Measurements from ENCODE around the gene TMEM45A.

DNA sequence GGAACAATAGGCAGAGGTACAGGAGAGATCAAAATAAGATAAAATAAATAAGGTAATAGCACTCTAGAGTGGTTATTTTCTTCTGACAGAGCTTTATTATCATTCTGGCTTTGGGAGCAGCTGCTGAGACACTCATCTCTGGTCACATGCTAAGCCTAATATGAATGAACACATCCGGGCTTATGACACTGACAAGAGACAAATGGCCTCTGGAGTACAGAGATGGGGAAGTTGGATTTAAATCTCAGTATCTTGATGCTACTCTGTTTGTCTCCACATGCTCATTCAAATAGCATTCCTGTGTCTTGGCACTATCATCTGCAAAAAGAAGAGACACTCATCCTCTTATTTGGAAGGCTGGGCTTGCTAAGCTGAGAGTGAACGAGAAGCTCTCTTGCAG is 55.6 kb downstream of the TMEM45A start:
- TF ChIP-seq POLR2AphosphoS5 (IDR thresholded peaks at IDR 0.05; ENCODE audit: insufficient read depth, low read depth, low read length): no peak
- TF ChIP-seq, protein P1, sequence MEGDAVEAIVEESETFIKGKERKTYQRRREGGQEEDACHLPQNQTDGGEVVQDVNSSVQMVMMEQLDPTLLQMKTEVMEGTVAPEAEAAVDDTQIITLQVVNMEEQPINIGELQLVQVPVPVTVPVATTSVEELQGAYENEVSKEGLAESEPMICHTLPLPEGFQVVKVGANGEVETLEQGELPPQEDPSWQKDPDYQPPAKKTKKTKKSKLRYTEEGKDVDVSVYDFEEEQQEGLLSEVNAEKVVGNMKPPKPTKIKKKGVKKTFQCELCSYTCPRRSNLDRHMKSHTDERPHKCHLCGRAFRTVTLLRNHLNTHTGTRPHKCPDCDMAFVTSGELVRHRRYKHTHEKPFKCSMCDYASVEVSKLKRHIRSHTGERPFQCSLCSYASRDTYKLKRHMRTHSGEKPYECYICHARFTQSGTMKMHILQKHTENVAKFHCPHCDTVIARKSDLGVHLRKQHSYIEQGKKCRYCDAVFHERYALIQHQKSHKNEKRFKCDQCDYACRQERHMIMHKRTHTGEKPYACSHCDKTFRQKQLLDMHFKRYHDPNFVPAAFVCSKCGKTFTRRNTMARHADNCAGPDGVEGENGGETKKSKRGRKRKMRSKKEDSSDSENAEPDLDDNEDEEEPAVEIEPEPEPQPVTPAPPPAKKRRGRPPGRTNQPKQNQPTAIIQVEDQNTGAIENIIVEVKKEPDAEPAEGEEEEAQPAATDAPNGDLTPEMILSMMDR (IDR thresholded peaks at IDR 0.05; ENCODE audit: extremely low read depth in 1 of 2, insufficient read depth in 1 of 2, low read depth in 1 of 2, low read length in 2 of 2): no peak
- no peak for TF ChIP-seq POLR2A (IDR thresholded peaks at IDR 0.05; ENCODE audit: low read depth, low read length)
- no peak for TF ChIP-seq EZH2 (IDR thresholded peaks at IDR 0.05; ENCODE audit: borderline replicate concordance, low read depth, low read length, severe bottlenecking)
- TF ChIP-seq JUN (IDR thresholded peaks at IDR 0.05; ENCODE audit: borderline replicate concordance, insufficient read depth, insufficient read length, low read depth): no peak
- no peak for TF ChIP-seq FOS (IDR thresholded peaks at IDR 0.05; ENCODE audit: borderline replicate concordance, insufficient read depth, low read length)
